HL-60 (cell line): ENCODE data around the gene ACE.

Experiments
- DNase-seq, 2 experiments: peaks; one replicate each; pipeline ENCODE4 v3.0.0-alpha.2; 2010 to 2020; ENCODE audit warnings: low read depth in 1 of 2, low spot score in 1 of 2
- H3K27ac ChIP-seq: fragments of 250-450 bp; sonication (Bioruptor Pico); replicated peaks from 2 replicates; pipeline ENCODE4 v1.5.1; 2020; ENCODE audit warnings: mild to moderate bottlenecking, moderate library complexity
- H3K27me3 ChIP-seq: fragments of 250-450 bp; sonication (Bioruptor Pico); 2 replicates; pipeline ENCODE4 v1.5.1; 2021; ENCODE audit warnings: mild to moderate bottlenecking, moderate library complexity; ENCODE audit not compliant: insufficient read depth, poor library complexity, severe bottlenecking
- H3K4me3 ChIP-seq: replicated peaks from 2 replicates; pipeline ENCODE4 v1.5.1; 2011; ENCODE audit warnings: mild to moderate bottlenecking, control low read depth, low read length; ENCODE audit not compliant: insufficient read depth
- CTCF ChIP-seq: IDR thresholded peaks from one replicate; pipeline ENCODE4 v1.5.1; 2011; ENCODE audit warnings: low read length, control low read depth, inconsistent platforms; ENCODE audit not compliant: insufficient read depth
- GABPA ChIP-seq: IDR thresholded peaks from 2 replicates; pipeline ENCODE4 v1.6.1; 2012; ENCODE audit warnings: low read depth
- POLR2AphosphoS5 ChIP-seq: IDR thresholded peaks from 2 replicates; pipeline ENCODE4 v1.6.1; 2012; ENCODE audit warnings: low read depth
- REST ChIP-seq: IDR thresholded peaks from 2 replicates; pipeline ENCODE4 v1.6.1; 2012; ENCODE audit warnings: low read depth; ENCODE audit not compliant: insufficient replicate concordance
- SPI1 ChIP-seq: IDR thresholded peaks from 2 replicates; pipeline ENCODE4 v1.6.1; 2012; ENCODE audit warnings: low read depth, mild to moderate bottlenecking, borderline replicate concordance

The ACE gene

DNA sequence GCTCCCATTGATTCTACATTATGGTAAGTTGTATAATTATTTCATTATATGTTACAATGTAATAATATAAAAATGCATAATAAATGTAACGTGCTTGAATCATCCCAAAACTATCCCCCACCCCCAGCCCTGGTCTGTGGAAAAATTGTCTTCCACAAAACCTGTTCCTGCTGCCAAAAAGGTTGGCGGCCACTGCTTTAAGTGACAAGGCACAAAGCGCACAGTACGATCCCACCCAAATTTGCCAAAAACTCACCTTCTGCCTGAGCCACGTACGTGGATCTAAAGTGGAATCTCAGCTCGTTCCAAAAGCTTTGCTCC lies 45.3 kb upstream of the ACE start:
- Histone ChIP-seq H3K4me3 (no peak overlapping the region), H3K27ac (no peak overlapping the region)
- TF ChIP-seq REST (no peak), GABPA (no peak), CTCF (no peak), SPI1 (no peak), POLR2AphosphoS5 (no peak)

GRCh38 chr17:63431939-63432804 lies 44.7 kb upstream of the ACE start:
- H3K4me3 ChIP-seq, result no peak overlapping the region
- TF ChIP-seq GABPA (no peak), REST (no peak), CTCF (no peak), SPI1 (no peak), POLR2AphosphoS5 (no peak)
- H3K27ac ChIP-seq, result no peak overlapping the region
- DNase-seq, result no peak
- H3K27me3 ChIP-seq, result no peaks in the 10 kb centered on the region

More for the DNA sequence above, 45.3 kb upstream of the ACE start:
- no peak for DNase-seq
- H3K27me3 ChIP-seq, result no peaks in the 10 kb centered on the region

DNA sequence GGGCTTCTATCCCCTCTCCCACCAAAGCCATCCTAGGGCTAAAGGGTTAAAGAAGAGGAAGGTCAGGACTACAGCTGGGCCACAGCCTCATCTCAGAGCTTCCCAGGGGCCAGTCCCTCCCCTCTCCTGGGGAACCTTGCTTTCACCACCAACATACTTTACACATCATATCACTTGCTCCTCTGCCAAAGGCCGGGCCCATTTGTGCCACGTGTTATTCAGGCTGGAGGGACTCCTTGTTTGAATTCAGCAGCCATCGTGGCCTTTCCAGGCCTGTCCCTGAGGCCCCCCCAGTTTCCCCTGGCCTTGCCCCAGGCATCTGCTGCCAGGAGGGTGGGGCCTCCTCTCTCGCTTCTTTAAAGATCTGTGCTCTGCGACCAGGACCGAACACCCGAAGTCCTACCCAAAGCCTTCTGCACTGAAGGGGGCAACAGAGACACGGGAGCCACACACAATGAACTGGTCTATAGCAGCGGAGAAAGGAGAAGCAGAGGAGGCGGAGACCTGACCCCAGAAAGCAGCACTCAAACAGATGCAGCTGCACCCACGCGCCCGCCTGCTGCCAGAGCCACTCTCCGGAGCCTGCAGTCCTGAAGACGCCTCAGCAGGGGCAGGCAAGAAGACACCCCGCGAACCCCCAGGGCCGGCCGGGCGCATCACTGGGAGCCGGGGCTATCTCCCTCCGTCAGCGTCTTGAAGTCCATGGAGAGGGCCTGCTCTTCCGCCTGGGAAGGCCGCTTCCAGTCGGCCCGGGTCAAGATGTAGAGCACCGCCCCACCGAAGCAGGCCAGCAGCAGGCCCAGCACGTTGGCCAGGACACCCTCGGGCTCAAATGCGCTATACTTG lies 42.9 kb upstream of the ACE start:
- H3K4me3 ChIP-seq, result no peak overlapping the region
- DNase-seq, result no peak

More for the DNA sequence above, 42.9 kb upstream of the ACE start:
- no peaks in the 10 kb centered on the region for H3K27me3 ChIP-seq
- H3K27ac ChIP-seq, result no peak overlapping the region
- TF ChIP-seq POLR2AphosphoS5 (no peak), REST (no peak), GABPA (no peak), SPI1 (no peak), CTCF (no peak)
